ENCODE measurements around the gene GRM4. TPM values are rescaled to one million over a fixed set of nuclear protein-coding genes. Genes with fewer than 3 reads are reported as not detected.

The GRM4 gene
- polyA plus RNA-seq, 1 experiment, result 0.06 TPM

- Histone ChIP-seq H3K27me3 (ENCODE audit: control insufficient read depth, insufficient read depth, low read length) (peaks cover 6% of the 10 kb centered on the region), H3K4me3 (ENCODE audit: low read depth, low read length) (no peak overlapping the region), H3K36me3 (ENCODE audit: control insufficient read depth, insufficient read depth, low read length) (no peaks in the 10 kb centered on the region)
- ChIA-PET POLR2A (no interaction called here), CTCF (interaction anchor here (1.4 to 2.7 kb wide), 3 partner anchors 13 to 426 kb away, joined by 3 to 9 read pairs (median 8); no protein-coding TSS in a partner anchor)
- TF ChIP-seq, protein P1, sequence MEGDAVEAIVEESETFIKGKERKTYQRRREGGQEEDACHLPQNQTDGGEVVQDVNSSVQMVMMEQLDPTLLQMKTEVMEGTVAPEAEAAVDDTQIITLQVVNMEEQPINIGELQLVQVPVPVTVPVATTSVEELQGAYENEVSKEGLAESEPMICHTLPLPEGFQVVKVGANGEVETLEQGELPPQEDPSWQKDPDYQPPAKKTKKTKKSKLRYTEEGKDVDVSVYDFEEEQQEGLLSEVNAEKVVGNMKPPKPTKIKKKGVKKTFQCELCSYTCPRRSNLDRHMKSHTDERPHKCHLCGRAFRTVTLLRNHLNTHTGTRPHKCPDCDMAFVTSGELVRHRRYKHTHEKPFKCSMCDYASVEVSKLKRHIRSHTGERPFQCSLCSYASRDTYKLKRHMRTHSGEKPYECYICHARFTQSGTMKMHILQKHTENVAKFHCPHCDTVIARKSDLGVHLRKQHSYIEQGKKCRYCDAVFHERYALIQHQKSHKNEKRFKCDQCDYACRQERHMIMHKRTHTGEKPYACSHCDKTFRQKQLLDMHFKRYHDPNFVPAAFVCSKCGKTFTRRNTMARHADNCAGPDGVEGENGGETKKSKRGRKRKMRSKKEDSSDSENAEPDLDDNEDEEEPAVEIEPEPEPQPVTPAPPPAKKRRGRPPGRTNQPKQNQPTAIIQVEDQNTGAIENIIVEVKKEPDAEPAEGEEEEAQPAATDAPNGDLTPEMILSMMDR (IDR thresholded peaks at IDR 0.05; ENCODE audit: insufficient read depth, low read depth, low read length), result no peak
- no peak for DNase-seq (ENCODE audit: low read depth)
Observed at GRCh38 chr6:34182751-34183531, 37.1 kb upstream of the GRM4 start.

- peaks cover 6% of the 10 kb centered on the region for H3K27me3 ChIP-seq (ENCODE audit: control insufficient read depth, insufficient read depth, low read length)
- ChIA-PET POLR2A (no interaction called here), CTCF (interaction anchor here (1.4 to 2.7 kb wide), 3 partner anchors 14 to 427 kb away, joined by 3 to 9 read pairs (median 8); no protein-coding TSS in a partner anchor)
- DNase-seq (ENCODE audit: low read depth), result no peak
- no peaks in the 10 kb centered on the region for H3K36me3 ChIP-seq (ENCODE audit: control insufficient read depth, insufficient read depth, low read length)
- no peak overlapping the region for H3K4me3 ChIP-seq (ENCODE audit: low read depth, low read length)
- TF ChIP-seq, protein P1 (IDR thresholded peaks at IDR 0.05; ENCODE audit: insufficient read depth, low read depth, low read length), result no peak
Observed at GRCh38 chr6:34181908-34182307, 36.0 kb upstream of the GRM4 start.

DNA sequence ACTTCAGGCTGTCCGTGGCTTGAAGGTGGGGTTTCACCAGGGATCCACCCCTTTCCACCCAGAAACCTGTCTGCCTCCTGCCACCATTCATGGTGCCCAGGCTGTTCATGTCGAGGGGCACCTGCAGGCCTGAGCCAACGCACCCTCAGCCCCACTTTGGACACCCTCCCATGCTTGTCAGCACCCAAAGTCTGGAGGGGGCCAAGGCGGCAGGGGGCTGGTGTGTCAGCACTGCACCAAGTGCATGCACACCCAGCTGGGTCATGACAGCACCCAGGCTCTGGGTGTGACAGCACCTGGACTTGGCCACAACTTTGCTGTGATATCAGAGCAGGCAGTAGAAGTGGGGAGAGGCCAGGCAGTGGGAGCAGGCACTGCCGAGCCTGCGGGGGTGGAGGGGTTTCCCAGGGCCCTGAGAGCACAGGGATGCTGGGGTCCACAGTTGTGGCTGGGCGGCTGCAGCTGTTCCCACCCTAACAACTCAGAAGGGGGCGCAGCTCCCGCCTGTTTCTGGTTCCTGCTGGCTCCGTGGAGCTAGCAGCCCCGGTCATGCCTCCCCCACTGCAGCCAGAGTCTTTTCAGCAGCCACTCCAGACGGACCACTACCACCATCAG is 33.3 kb upstream of the GRM4 start:
- no peak overlapping the region for H3K4me3 ChIP-seq (ENCODE audit: low read depth, low read length)
- H3K36me3 ChIP-seq (ENCODE audit: control insufficient read depth, insufficient read depth, low read length), result no peaks in the 10 kb centered on the region
- DNase-seq (ENCODE audit: low read depth), result no peak
- CTCF ChIA-PET, result interaction anchor here (2.8 kb wide), 1 partner anchor 17 kb away, joined by 15 read pairs; no protein-coding TSS in a partner anchor
- H3K27me3 ChIP-seq (ENCODE audit: control insufficient read depth, insufficient read depth, low read length), result peaks cover 7% of the 10 kb centered on the region
- TF ChIP-seq, protein P1 (IDR thresholded peaks at IDR 0.05; ENCODE audit: insufficient read depth, low read depth, low read length), result no peak
- POLR2A ChIA-PET, result interaction anchor here (0.7 kb wide), 1 partner anchor 114 kb away, joined by 4 read pairs; no protein-coding TSS in a partner anchor

DNA sequence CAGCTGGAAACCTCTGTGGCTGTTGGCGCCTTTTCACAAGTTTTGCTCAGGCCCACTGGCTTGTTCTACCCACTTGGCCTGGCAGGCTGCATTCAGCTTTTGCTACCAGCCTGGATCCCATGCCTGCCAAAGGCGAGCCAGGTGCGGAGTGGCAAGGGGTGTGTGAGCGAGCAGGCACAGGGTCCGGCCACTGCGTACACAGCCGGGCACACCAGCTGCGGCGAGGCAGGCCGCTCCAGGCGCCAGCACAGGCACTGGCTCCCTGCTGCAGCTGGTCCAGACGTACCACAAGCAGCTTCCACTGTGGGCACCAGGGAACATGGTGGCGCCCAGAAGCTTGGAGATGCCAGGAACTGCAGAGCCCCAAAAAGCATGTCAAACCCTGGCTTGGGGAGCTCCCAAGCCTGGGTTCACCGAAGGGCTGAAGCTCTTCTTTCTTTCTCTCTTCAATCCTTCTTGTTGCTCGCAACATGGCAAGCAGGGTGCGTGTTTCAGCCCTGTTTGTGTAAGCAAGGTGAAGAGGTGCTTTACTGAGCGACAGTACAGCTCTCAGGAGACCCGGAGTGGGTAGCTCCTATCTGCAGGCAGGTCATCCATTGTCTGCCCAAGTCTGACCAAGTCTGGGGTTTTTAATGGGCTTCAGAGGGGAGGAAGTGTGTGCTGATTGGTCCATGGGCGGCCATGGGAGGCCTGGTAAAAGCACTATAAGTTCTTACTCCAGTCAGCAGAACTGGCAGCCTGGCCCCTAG is 32.6 kb upstream of the GRM4 start:
- Histone ChIP-seq H3K36me3 (ENCODE audit: control insufficient read depth, insufficient read depth, low read length) (no peaks in the 10 kb centered on the region), H3K4me3 (ENCODE audit: low read depth, low read length) (no peak overlapping the region), H3K27me3 (ENCODE audit: control insufficient read depth, insufficient read depth, low read length) (peaks cover 7% of the 10 kb centered on the region)
- POLR2A ChIA-PET, result no interaction called here
- TF ChIP-seq, protein P1 (IDR thresholded peaks at IDR 0.05; ENCODE audit: insufficient read depth, low read depth, low read length), result no peak
- CTCF ChIA-PET, result interaction anchor here (0.9 to 2.8 kb wide), 3 partner anchors 15 to 428 kb away, joined by 3 to 15 read pairs (median 9); no protein-coding TSS in a partner anchor
- DNase-seq (ENCODE audit: low read depth), result no peak

All from BJ (cell line).